Measurements from ENCODE around the gene GALNT15.

Gene GALNT15

DNA sequence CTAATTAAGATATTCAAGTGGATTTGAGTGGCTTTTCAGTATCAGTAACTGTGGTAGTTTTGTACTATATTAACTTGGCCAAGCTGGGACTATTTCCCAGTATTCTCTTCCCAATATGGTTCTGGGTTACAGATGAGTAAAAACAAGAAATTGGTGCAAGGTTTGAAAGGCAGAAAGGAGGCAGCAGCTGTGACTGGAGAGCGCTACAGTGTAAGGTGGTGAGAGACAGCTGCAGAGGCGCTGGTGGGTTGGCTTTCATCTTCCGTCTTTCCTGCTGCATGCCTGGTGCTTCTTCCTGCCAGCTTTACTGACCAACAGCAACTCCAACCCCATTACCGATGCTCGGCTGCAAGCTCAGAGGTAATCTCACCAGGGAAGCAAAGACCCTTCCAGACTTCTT is 80.4 kb downstream of the GALNT15 start:
- Histone ChIP-seq H3K9me3 (ENCODE audit: insufficient read depth, low read length) (no peaks in the 10 kb centered on the region), H3K4me1 (ENCODE audit: low read length) (peaks cover 76% of the 10 kb centered on the region), H3K36me3 (replicated peaks; ENCODE audit: low read depth, low read length) (peaks cover 11% of the 10 kb centered on the region), H3K9ac (ENCODE audit: low read length) (peak overlapping the region; percentile 22), H3K27ac (ENCODE audit: low read length) (peak overlapping the region; percentile 72), H3K4me2 (ENCODE audit: low read length) (peak overlapping the region; percentile 65), H4K20me1 (ENCODE audit: insufficient read depth, low read length) (no peaks in the 10 kb centered on the region), H3K27me3 (ENCODE audit: low read depth, low read length) (no peaks in the 10 kb centered on the region), H3K4me3 (ENCODE audit: low read length) (peak overlapping the region; percentile 41), H2AFZ (ENCODE audit: low read depth, low read length) (0 out of 2 replicates have a peak overlapping the region, but pooled peaks have one; percentile 11), H3K79me2 (ENCODE audit: low read length) (no peaks in the 10 kb centered on the region)
- TF ChIP-seq EZH2phosphoT487 (IDR thresholded peaks at IDR 0.05; ENCODE audit: low read depth) = no peak
- TF ChIP-seq, protein P1, sequence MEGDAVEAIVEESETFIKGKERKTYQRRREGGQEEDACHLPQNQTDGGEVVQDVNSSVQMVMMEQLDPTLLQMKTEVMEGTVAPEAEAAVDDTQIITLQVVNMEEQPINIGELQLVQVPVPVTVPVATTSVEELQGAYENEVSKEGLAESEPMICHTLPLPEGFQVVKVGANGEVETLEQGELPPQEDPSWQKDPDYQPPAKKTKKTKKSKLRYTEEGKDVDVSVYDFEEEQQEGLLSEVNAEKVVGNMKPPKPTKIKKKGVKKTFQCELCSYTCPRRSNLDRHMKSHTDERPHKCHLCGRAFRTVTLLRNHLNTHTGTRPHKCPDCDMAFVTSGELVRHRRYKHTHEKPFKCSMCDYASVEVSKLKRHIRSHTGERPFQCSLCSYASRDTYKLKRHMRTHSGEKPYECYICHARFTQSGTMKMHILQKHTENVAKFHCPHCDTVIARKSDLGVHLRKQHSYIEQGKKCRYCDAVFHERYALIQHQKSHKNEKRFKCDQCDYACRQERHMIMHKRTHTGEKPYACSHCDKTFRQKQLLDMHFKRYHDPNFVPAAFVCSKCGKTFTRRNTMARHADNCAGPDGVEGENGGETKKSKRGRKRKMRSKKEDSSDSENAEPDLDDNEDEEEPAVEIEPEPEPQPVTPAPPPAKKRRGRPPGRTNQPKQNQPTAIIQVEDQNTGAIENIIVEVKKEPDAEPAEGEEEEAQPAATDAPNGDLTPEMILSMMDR (IDR thresholded peaks at IDR 0.05; ENCODE audit: low read depth, low read length) = no peak

- Histone ChIP-seq H4K20me1 (ENCODE audit: insufficient read depth, low read length) (no peaks in the 10 kb centered on the region), H3K79me2 (ENCODE audit: low read length) (no peaks in the 10 kb centered on the region), H3K4me3 (ENCODE audit: low read length) (peak overlapping the region; percentile 41), H3K9me3 (ENCODE audit: insufficient read depth, low read length) (no peaks in the 10 kb centered on the region), H3K4me1 (ENCODE audit: low read length) (peaks cover 76% of the 10 kb centered on the region), H3K4me2 (ENCODE audit: low read length) (peak overlapping the region; percentile 65), H3K9ac (ENCODE audit: low read length) (peak overlapping the region; percentile 22), H2AFZ (ENCODE audit: low read depth, low read length) (no peak overlapping the region), H3K36me3 (replicated peaks; ENCODE audit: low read depth, low read length) (peaks cover 13% of the 10 kb centered on the region), H3K27me3 (ENCODE audit: low read depth, low read length) (no peaks in the 10 kb centered on the region), H3K27ac (ENCODE audit: low read length) (peak overlapping the region; percentile 72; the same call in 1 of the 2 replicates)
- TF ChIP-seq, protein P1 (IDR thresholded peaks at IDR 0.05; ENCODE audit: low read depth, low read length) = no peak
- no peak for TF ChIP-seq EZH2phosphoT487 (IDR thresholded peaks at IDR 0.05; ENCODE audit: low read depth)
These were observed 80.8 kb downstream of the GALNT15 start for GRCh38 chr3:16255326-16255725.

GRCh38 chr3:16255726-16256125 is 81.2 kb downstream of the GALNT15 start:
- no peaks in the 10 kb centered on the region for H3K79me2 ChIP-seq (ENCODE audit: low read length)
- peaks cover 76% of the 10 kb centered on the region for H3K4me1 ChIP-seq (ENCODE audit: low read length)
- H3K4me2 ChIP-seq (ENCODE audit: low read length) = peak overlapping the region; percentile 65
- H2AFZ ChIP-seq (ENCODE audit: low read depth, low read length) = no peak overlapping the region
- TF ChIP-seq, protein P1 (IDR thresholded peaks at IDR 0.05; ENCODE audit: low read depth, low read length) = no peak
- TF ChIP-seq EZH2phosphoT487 (IDR thresholded peaks at IDR 0.05; ENCODE audit: low read depth) = no peak
- H3K27ac ChIP-seq (ENCODE audit: low read length) = no peak overlapping the region
- H3K27me3 ChIP-seq (ENCODE audit: low read depth, low read length) = no peaks in the 10 kb centered on the region
- peaks cover 13% of the 10 kb centered on the region for H3K36me3 ChIP-seq (replicated peaks; ENCODE audit: low read depth, low read length)
- no peak overlapping the region for H3K4me3 ChIP-seq (ENCODE audit: low read length)
- no peak overlapping the region for H3K9ac ChIP-seq (ENCODE audit: low read length)
- H3K9me3 ChIP-seq (ENCODE audit: insufficient read depth, low read length) = no peaks in the 10 kb centered on the region
- no peaks in the 10 kb centered on the region for H4K20me1 ChIP-seq (ENCODE audit: insufficient read depth, low read length)

- peaks cover 8% of the 10 kb centered on the region for H3K79me2 ChIP-seq (ENCODE audit: low read length)
- TF ChIP-seq, protein P1 (IDR thresholded peaks at IDR 0.05; ENCODE audit: low read depth, low read length) = no peak
- TF ChIP-seq EZH2phosphoT487 (IDR thresholded peaks at IDR 0.05; ENCODE audit: low read depth) = no peak
- H3K27me3 ChIP-seq (ENCODE audit: low read depth, low read length) = no peaks in the 10 kb centered on the region
- H3K4me1 ChIP-seq (ENCODE audit: low read length) = peaks cover 65% of the 10 kb centered on the region
- peak overlapping the region; percentile 86 for H3K27ac ChIP-seq (ENCODE audit: low read length)
- no peaks in the 10 kb centered on the region for H4K20me1 ChIP-seq (ENCODE audit: insufficient read depth, low read length)
- no peak overlapping the region for H2AFZ ChIP-seq (ENCODE audit: low read depth, low read length)
- H3K36me3 ChIP-seq (replicated peaks; ENCODE audit: low read depth, low read length) = peaks cover 16% of the 10 kb centered on the region
- peak overlapping the region; percentile 14 for H3K4me3 ChIP-seq (ENCODE audit: low read length)
- no peaks in the 10 kb centered on the region for H3K9me3 ChIP-seq (ENCODE audit: insufficient read depth, low read length)
- H3K4me2 ChIP-seq (ENCODE audit: low read length) = peak overlapping the region; percentile 46
- peak overlapping the region; percentile 31 for H3K9ac ChIP-seq (ENCODE audit: low read length)
These were observed 82.8 kb downstream of the GALNT15 start for GRCh38 chr3:16257309-16257708.
